ENCODE results near the gene ATG10. TPM values are rescaled to one million over a fixed set of nuclear protein-coding genes. Genes with fewer than 3 reads are reported as not detected.

ATG10 gene
- total and polyA plus RNA-seq, 2 of the 13 experiments (the other 11 are each of a cell fraction or from before 2014, with no cell fraction given) = 2.0 to 5.7 TPM

DNA sequence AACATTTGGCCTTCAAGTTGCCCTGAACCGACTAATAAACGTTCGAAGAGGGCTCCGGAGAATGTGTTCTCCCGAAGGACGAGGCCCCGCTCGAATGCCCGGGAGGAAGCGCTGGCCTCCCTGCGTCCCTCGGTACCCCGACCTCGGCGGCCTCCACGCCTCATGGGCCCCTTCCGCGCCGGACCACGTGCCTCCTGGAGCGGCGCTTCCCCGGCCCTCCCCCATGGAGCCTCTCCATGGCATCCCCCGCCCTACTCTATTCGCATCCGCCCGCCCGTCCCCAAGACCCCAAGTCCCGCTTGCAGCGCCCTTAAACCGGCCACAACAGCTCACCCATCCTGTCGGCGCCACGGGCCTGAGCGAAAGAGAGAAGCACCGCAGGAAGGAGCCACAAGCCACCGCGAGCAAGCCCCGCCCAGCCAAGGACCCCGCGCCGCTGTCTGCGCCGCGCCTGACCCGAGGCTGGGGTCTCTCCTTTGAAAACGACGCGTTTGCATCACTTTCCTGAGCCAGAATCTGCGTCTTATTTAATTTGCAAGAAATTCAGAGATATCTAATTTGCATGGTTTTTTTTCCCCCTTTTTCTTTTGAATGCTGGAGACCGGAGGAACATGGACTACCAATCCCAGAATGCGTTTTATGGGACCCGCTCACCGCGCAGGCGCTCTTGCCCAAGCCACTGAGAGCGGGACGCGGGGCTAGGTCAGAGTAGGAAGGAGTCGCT, 306.3 kb downstream of the ATG10 start, which contains the start of gene RPS23 (continued):
- no peak for TF ChIP-seq ZNF567 (CRISPR knock-in tag; IDR thresholded peaks at IDR 0.05; ENCODE audit: borderline replicate concordance)
- TF ChIP-seq, protein P1, sequence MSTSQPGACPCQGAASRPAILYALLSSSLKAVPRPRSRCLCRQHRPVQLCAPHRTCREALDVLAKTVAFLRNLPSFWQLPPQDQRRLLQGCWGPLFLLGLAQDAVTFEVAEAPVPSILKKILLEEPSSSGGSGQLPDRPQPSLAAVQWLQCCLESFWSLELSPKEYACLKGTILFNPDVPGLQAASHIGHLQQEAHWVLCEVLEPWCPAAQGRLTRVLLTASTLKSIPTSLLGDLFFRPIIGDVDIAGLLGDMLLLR (CRISPR knock-in tag; IDR thresholded peaks at IDR 0.05) = peak; percentile 29; the same call in 1 of the 2 replicates
- no peak for TF ChIP-seq ZNF678 (CRISPR knock-in tag; IDR thresholded peaks at IDR 0.05)
- TF ChIP-seq, protein P2, sequence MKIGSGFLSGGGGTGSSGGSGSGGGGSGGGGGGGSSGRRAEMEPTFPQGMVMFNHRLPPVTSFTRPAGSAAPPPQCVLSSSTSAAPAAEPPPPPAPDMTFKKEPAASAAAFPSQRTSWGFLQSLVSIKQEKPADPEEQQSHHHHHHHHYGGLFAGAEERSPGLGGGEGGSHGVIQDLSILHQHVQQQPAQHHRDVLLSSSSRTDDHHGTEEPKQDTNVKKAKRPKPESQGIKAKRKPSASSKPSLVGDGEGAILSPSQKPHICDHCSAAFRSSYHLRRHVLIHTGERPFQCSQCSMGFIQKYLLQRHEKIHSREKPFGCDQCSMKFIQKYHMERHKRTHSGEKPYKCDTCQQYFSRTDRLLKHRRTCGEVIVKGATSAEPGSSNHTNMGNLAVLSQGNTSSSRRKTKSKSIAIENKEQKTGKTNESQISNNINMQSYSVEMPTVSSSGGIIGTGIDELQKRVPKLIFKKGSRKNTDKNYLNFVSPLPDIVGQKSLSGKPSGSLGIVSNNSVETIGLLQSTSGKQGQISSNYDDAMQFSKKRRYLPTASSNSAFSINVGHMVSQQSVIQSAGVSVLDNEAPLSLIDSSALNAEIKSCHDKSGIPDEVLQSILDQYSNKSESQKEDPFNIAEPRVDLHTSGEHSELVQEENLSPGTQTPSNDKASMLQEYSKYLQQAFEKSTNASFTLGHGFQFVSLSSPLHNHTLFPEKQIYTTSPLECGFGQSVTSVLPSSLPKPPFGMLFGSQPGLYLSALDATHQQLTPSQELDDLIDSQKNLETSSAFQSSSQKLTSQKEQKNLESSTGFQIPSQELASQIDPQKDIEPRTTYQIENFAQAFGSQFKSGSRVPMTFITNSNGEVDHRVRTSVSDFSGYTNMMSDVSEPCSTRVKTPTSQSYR (CRISPR knock-in tag; IDR thresholded peaks at IDR 0.05; ENCODE audit: borderline replicate concordance) = no peak; the same call in 1 of the 2 replicates
- 0 out of 2 replicates have a peak, but pooled peaks have one; percentile 37 for TF ChIP-seq ZNF549 (CRISPR knock-in tag; IDR thresholded peaks at IDR 0.05)
- TF ChIP-seq, protein P3, sequence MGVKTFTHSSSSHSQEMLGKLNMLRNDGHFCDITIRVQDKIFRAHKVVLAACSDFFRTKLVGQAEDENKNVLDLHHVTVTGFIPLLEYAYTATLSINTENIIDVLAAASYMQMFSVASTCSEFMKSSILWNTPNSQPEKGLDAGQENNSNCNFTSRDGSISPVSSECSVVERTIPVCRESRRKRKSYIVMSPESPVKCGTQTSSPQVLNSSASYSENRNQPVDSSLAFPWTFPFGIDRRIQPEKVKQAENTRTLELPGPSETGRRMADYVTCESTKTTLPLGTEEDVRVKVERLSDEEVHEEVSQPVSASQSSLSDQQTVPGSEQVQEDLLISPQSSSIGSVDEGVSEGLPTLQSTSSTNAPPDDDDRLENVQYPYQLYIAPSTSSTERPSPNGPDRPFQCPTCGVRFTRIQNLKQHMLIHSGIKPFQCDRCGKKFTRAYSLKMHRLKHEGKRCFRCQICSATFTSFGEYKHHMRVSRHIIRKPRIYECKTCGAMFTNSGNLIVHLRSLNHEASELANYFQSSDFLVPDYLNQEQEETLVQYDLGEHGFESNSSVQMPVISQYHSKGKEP (CRISPR knock-in tag; IDR thresholded peaks at IDR 0.05) = no peak
- TF ChIP-seq, protein P4, sequence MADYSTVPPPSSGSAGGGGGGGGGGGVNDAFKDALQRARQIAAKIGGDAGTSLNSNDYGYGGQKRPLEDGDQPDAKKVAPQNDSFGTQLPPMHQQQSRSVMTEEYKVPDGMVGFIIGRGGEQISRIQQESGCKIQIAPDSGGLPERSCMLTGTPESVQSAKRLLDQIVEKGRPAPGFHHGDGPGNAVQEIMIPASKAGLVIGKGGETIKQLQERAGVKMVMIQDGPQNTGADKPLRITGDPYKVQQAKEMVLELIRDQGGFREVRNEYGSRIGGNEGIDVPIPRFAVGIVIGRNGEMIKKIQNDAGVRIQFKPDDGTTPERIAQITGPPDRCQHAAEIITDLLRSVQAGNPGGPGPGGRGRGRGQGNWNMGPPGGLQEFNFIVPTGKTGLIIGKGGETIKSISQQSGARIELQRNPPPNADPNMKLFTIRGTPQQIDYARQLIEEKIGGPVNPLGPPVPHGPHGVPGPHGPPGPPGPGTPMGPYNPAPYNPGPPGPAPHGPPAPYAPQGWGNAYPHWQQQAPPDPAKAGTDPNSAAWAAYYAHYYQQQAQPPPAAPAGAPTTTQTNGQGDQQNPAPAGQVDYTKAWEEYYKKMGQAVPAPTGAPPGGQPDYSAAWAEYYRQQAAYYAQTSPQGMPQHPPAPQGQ (CRISPR knock-in tag; IDR thresholded peaks at IDR 0.05; ENCODE audit: borderline replicate concordance) = no peak
- no peak for TF ChIP-seq EP300 (IDR thresholded peaks at IDR 0.05; ENCODE audit: low read depth in 2 of 2, low read length in 2 of 2)
- no peak for TF ChIP-seq EP300 (CRISPR knock-in tag; IDR thresholded peaks at IDR 0.05; ENCODE audit: borderline replicate concordance)
- TF ChIP-seq RFX3 (CRISPR knock-in tag; IDR thresholded peaks at IDR 0.05) = no peak
- TF ChIP-seq, protein P5, sequence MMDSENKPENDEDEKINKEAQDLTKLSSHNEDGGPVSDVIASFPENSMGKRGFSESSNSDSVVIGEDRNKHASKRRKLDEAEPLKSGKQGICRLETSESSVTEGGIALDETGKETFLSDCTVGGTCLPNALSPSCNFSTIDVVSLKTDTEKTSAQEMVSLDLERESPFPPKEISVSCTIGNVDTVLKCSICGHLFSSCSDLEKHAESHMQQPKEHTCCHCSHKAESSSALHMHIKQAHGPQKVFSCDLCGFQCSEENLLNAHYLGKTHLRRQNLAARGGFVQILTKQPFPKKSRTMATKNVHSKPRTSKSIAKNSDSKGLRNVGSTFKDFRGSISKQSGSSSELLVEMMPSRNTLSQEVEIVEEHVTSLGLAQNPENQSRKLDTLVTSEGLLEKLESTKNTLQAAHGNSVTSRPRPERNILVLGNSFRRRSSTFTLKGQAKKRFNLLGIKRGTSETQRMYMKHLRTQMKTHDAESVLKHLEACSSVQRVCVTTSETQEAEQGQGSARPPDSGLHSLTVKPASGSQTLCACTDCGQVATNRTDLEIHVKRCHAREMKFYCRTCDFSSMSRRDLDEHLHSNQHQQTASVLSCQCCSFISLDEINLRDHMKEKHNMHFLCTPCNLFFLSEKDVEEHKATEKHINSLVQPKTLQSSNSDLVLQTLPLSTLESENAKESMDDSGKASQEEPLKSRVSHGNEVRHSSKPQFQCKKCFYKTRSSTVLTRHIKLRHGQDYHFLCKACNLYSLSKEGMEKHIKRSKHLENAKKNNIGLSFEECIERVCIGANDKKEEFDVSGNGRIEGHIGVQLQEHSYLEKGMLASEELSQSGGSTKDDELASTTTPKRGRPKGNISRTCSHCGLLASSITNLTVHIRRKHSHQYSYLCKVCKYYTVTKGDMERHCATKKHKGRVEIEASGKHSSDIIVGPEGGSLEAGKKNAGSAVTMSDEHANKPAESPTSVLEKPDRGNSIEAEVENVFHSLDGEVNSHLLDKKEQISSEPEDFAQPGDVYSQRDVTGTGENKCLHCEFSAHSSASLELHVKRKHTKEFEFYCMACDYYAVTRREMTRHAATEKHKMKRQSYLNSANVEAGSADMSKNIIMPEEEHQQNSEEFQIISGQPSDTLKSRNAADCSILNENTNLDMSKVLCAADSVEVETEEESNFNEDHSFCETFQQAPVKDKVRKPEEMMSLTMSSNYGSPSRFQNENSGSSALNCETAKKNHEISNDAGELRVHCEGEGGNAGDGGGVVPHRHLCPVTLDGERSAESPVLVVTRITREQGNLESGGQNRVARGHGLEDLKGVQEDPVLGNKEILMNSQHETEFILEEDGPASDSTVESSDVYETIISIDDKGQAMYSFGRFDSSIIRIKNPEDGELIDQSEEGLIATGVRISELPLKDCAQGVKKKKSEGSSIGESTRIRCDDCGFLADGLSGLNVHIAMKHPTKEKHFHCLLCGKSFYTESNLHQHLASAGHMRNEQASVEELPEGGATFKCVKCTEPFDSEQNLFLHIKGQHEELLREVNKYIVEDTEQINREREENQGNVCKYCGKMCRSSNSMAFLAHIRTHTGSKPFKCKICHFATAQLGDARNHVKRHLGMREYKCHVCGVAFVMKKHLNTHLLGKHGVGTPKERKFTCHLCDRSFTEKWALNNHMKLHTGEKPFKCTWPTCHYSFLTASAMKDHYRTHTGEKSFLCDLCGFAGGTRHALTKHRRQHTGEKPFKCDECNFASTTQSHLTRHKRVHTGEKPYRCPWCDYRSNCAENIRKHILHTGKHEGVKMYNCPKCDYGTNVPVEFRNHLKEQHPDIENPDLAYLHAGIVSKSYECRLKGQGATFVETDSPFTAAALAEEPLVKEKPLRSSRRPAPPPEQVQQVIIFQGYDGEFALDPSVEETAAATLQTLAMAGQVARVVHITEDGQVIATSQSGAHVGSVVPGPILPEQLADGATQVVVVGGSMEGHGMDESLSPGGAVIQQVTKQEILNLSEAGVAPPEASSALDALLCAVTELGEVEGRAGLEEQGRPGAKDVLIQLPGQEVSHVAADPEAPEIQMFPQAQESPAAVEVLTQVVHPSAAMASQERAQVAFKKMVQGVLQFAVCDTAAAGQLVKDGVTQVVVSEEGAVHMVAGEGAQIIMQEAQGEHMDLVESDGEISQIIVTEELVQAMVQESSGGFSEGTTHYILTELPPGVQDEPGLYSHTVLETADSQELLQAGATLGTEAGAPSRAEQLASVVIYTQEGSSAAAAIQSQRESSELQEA (CRISPR knock-in tag; IDR thresholded peaks at IDR 0.05; ENCODE audit: not compliant biosample characterization) = peak; percentile 28
